M059J (cell line): Measurements from ENCODE around the gene GAB2. TPM values are rescaled to one million over a fixed set of nuclear protein-coding genes. Genes with fewer than 3 reads are reported as not detected.

Experiments used
- DNase-seq: peaks from one replicate; pipeline ENCODE4 v3.0.0-alpha.2; 2012; ENCODE audit warnings: low read depth
- total RNA-seq: library from RNA; depleted of rRNA; stranded (reverse); fragments of >200 nt; shearing (Covaris generic); gene quantifications from 2 replicates; pipeline ENCODE4 v1.2.3, GENCODE V29; 2014

GAB2 gene
- total RNA-seq, 1 experiment from 2014 or later = 2.9 TPM

GRCh38 chr11:78344676-78345075 is 72.9 kb downstream of the GAB2 start:
- DNase-seq = peak; percentile 73

DNA sequence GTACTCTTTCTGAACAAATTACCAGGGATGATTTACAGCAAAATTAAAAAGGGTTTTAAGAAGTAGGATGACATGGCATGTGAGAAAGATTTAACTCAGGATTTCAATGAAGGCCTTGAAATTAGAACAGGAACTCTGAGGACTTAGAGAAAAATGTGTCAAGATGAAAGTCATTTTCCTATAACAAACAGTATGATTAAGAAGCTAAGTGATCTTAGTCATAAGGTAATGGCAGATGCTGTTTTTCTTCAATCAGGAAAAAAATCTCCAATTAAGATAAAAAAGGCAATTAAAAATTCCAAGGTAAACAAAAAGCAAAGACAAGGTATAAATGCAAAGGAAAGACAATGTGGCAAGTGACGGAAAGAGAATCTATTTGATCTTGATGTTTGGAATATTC is 73.5 kb downstream of the GAB2 start:
- no peak for DNase-seq

GRCh38 chr11:78343303-78343702 is 74.3 kb downstream of the GAB2 start:
- no peak for DNase-seq

GRCh38 chr11:78341841-78342240 is 75.8 kb downstream of the GAB2 start:
- no peak for DNase-seq

DNA sequence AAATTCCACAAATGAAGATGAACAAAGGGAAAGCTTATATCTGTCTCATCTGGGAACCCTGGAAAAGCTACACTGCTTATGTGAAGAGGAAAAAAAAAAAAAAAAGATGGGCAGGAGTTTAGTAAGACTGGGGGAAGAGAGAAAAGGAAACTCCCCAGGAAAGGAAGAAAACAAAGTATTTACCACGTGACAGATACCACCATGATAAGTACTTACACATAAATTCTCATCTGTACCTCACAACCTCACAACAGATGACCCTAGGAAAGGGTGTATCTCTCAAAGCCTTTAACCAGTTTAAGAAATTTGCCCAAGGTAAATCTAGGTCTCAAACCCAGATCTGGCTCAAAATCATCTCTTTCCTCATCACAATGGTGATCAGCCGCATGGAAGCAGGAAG is 77.1 kb downstream of the GAB2 start:
- no peak for DNase-seq

DNA sequence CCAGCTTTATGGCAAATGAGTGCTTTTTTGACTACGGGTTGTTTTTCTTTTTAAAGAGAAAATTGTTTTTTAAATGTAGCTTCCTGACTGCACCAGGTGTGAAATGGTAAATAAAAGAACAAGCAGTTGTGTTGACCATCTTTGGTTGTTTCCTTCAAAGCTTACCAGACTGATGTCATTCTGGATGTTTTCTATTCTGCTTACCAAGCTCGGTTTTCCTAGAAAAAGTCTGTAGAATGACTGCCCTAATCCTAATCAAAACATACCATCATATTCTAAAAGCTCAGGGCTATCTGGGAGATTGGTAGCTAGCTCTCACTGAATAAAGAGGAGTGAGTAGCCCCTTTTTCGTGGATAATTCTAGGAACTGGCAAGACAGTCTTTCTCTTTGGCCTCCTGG is 77.7 kb downstream of the GAB2 start:
- DNase-seq = no peak

- no peak for DNase-seq
Observed at GRCh38 chr11:78339483-78339882, 78.1 kb downstream of the GAB2 start.

DNA sequence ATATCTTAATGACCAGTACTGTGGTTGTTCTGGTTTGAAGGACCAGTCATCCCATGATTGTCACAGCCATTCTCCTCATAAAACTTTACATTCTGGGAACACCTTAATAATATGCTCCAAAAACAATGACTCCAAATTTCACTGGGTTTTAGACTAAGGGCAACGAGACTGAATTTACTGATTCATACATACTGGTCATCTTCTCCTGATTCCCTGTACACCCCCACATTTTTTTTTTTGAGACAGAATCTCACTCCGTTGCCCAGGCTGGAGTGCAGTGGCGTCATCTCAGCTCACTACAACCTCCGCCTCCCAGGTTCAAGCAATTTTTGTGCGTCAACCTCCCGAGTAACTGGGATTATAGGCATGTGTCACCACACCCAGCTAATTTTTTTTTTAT is 78.9 kb downstream of the GAB2 start:
- no peak for DNase-seq

GRCh38 chr11:78338138-78338537 is 79.5 kb downstream of the GAB2 start:
- DNase-seq = no peak

DNA sequence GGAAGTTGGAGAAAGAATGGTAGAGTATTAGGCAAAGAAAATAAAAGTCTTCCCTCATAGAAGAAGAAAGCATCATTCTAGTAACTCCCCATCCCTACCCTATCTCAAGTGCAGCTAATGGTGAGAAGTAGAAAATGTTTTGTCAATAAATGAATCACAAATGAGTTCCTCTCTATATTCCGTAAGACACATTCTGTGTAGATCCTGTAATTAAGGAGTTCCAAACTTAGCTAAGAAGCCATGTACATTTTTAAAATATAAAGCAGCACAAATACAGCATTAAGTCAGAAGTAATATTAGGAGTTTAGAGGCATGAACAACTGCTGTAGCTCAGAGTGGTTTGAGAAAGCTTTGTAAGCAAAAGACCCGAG is 80.1 kb downstream of the GAB2 start:
- DNase-seq = no peak

DNA sequence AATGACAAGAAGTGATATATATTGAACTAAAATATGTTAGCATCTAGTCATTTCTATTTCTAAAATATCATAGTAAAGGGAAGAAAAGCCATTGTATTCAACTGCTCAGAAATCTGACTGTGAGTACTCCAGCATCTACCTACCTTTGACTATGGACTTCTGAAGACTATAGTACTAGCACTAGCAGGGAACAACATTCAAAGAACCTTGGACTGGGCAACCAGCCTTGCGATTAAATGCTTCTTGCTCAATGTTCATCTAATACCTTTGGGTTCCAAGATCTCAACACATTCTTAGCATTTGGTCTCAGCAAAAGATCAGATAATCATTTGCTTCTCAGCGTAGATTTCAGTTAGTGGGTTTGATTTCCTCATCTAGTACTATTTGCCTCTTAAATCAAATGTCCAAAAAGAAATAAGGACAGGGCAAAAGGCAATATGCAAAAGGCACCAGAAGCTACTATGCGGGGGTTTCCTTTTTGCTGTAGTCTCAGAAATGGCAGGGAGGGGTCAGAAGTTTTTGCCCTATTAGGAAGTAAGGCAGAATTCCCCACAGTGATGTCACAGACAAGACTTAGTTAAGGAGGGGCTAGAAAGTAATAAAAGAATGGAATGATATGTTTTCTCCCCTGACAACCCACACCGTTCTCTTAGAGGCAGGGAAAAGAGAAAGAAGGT is 80.6 kb downstream of the GAB2 start:
- DNase-seq = no peak

GRCh38 chr11:78334109-78334508 is 83.5 kb downstream of the GAB2 start:
- no peak for DNase-seq

- no peak for DNase-seq
Observed at GRCh38 chr11:78332872-78333271, 84.7 kb downstream of the GAB2 start.

DNA sequence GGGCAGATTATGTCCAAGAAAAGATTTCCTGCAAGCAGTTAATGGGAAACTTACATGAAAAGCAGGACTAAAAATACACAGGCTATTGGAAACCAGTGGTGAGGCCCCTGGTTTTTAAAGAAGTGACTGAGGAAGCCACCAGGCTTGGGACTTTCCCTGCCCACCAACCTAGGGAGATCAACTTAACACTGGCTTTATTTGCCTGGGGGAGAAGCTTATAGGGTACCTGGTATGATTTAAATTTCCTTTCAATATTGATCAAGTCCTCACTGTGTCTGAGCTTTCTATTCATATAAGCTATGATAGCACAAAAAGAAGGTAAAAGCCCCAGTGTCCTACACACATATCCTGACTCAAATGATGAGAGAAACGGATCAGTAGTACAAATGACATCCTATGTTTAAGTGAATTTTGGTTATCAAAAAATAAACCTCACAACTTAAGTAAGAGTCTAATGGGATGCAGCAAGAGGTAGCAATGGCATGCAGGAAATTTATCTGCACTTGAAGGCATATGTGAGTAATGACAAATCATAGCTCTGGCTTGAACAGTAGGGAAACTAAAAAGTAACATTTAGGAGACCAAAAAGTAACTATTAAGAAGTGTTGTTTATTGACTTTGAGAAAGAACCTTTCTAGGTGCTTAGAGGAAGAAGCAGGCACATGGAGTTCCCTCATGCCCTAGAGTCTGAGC is 85.3 kb downstream of the GAB2 start:
- DNase-seq = no peak

DNA sequence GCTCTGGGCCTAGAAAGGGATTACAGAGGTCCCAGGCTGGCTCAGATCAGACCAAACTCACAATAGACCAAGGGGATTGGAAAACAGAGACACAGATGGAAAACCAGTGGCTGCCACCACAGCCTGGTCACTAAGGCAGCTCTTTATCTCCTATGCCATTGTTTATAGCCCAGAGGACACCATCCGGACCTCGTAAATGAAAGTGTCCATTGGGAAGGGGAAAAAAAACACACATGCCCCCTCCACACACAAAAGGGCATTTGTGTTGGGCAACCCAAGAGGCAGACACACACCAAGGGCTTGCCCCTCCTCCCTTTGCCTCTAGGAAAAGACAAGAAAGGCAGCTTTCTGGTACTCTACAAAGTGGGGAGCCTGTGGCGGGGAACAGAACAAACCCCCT is 85.9 kb downstream of the GAB2 start:
- DNase-seq = no peak

DNA sequence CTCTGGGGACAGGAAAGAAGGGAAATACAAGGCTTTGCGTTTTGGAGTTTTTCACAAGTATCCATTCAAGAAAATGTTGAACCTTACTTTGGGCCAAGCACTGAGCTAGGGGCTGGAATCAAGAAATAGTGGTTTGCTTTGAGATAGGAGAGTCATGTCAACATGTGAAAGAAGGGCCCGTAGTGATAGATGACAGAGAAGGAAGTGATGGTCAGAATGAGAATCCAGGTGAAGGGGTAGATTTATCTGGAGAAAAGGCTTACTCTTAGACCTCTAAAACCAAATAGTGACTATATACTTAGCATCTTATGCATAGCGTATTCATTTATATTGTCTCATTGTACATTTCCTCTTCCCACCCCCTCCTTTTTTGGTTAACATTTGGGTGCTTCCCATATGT is 87.3 kb downstream of the GAB2 start:
- DNase-seq = no peak

DNA sequence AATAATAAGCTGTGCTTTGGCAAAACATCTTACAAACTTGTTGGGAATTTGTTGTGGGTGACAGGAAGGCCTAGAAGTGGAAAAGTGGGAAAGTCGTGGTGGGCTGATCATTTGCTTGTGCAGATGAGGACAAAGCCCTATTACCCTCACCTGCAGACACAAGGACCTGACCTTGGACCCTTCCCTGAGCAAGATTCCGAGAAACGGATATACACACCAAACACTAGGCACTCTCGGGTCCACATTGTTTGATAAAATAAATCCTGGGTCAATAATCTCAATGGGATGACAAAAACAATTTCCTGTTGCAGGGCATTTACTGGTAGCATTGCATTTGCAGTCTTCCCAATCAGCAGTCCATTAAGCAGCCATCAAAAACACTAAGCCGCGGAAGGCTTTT is 89.7 kb downstream of the GAB2 start:
- DNase-seq = no peak

- DNase-seq = no peak
Observed at GRCh38 chr11:78325274-78325781, 92.3 kb downstream of the GAB2 start.

DNA sequence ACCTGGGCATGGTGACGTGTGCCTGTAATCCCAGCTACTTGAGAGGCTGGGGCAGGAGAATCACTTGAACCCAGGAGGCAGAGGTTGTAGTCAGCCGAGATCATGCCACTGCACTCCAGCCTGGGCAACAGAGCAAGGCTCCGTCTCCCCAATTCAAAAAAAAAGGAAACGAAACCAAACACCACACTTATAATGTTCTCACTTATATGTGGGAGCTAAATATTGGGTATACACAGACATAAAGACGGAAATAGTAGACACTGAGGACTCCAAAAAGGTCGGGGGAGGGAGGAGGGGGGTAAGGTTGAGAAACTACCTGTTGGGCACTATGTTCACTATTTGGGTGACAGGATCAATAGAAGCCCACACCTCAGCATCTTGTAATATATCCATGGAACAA is 94.3 kb downstream of the GAB2 start:
- no peak for DNase-seq

GRCh38 chr11:78319453-78319955 is 98.1 kb downstream of the GAB2 start:
- peak; percentile 37 for DNase-seq

DNA sequence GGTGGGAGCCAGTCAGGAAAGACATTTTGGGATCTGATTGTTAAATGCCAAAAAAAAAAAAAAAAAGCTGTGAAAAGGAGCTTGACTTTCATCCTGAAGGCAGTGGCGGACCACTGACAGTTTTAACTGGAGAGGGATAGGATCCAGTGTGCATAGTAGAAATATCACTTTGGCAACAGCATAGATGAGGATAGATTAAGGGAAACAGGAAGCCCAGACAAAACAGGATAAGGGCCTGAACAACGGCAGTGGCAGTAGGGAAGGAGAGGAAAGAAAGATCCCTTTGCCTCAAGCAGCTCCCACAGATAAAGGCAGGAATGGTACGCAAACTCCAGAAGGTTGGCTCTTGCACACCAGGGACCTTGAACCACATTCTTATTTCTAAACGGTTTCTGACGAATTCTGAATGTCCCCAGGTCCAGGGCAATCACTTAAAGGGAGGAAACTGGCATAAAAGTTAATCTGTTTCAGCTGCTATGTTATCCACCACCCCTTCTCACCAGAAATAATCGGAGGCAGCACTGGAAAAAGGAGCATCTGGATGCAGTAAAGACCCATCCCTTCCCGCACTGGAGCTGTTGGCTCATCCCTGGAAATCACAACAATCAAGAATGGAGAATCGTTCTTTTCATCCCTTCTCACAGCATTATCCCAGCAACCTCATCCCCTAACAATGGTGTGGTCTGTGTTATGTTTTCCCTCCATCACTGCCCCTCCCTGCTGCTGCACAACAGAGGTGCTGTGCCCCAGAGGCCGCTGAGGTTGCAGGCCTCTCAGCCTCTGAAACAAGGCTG is 99.1 kb downstream of the GAB2 start:
- no peak for DNase-seq

DNA sequence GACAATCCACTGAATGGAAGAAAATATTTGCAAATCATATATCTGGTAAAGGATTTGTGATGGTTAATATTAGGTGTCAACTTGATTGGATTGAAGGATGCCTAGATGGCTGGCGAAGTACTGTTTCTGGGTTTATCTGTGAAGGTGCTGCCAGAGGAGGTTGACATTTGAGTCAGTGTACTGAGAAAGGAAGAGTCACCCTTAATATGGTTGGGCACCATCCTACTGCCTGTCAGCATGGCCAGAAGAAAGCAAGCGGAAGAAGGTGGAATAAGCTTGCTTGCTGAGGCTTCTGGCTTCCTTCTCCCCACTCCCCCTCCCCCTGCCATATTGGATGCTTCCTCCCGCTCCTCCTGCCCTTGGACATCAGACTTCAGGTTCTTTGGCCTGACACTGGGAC is 101.9 kb downstream of the GAB2 start:
- DNase-seq = no peak

DNA sequence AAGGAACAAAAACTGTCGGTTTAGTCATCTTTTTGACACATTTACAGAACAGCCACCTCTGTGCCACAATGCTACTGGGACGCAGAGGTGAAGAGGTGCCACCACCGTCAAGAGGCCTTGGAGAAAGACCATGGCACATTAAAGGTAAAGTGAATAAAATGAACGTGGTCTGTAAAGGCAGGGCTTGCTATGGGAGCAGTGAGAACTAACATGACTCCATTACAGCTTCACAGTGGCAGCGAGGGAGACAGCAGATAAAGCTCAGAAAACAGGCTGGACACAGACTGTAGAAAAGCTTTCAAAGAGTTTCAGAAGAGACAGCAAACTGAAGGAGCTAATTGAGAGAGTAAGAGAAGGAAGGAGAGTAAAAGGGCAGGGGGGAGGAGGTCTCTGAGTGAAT is 102.9 kb downstream of the GAB2 start:
- no peak for DNase-seq
